TTC549 (cell line): ENCODE results near the gene KIF4A.

Experiments
- FAIRE-seq: peaks from 2 replicates; lab custom pipeline; 2012; peaks lifted over from hg19 to GRCh38; lab: Jason Lieb, UNC

Gene KIF4A

DNA sequence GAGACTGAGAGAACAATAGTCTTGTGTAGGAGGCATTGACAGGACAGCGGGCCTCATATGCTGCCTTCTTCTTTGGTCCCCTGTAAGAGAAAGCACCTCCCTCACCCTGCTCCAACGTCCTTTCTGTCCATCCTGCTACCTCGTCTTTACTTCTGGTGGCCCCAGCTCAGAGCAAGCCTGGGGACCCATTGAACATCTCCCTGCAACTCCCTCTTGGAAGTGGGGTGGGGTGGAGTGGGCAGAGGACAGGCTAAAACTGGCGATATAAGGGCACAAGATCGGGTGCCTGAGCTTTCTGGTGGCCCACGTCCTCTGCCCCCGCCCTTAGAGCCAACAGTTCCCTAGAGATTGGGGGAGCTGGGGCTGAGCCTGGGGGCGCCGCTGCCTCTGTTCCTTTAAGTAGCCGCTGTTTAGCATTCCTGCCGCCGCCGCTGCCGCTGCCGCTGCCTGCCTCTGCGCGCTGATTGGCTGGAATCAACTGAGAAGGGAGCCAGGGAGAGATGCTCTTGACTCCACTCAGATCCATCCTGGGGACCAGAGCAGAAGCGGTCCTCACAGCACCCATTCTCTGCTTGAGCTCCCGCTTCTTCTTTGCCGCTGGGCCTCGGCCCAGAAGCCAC, 154.5 kb downstream of the KIF4A start, which contains the start of gene DLG3:
TSS of gene DLG3 (plus strand) at position 510 of the 620 bp plus-strand sequence. CDS start 367 bp downstream, outside the sequence.
- FAIRE-seq = no peak

GRCh38 chrX:70444946-70445656, 155.2 kb downstream of the KIF4A start:
- no peak for FAIRE-seq

DNA sequence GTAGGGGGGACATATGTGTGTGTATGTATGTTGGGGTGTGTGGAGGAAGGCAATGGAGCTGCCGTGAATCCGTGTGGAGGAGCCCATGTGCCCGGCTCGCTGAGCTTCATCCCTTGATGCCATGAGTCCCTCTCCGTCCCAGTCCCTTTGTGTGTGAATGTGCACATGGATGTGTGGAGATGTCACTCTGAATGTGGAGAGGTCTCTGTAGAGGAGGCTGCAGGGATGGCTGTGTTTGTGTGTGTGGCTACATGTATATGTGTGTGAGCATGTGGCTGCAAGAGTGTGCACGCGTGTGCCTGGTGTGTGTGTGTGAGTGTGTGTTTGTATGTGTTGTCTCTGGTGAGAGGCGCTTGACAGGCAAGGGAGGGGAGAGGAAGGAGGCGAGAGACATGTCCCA, 156.0 kb downstream of the KIF4A start:
- FAIRE-seq = no peak

DNA sequence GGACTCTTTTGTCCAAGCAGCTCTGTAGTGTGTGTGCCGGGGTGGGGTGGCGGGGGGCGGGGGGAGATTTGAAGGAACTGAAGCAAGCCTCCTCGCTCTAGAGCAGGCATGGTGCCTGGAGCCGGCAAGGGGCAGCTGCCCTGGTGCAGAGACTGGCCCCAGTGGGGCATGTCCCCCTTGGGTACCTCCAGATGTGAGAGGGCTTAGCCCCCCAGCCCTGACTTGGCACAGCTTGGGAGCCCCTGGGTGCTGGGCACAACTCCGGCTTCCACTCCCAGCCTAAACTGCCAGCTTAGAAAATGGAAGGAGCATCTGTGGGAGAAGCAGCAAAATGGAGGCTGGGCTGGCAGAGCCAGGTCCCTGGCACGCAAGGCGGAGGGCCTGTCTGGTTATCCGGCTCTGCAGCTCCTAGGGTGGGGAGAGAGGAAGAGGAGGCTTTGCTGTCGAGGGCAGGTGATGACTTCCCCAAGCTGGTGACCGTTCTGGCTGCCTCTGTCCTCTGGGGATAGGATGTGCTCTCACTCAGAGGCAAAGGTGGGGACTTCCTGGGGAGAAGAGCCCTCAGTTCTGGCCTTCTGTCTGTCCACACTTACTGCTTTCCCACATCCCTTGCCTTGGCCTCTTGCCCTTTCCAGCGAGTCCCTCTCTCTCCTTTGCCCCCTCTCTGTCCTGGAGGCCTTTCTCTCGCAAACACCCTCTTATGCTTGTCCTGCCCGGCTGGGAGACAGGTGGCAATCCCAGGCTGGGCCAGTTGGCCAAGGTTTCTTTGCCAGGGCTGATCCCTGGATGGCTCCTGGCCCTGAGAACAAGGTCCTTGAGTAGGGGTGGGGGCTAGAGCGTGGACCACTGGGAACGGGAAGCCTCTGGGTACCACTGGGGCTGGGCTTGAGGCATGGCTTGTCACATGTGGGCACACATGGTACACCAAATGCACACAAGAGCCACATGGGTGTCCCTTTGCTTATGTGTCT, 156.8 kb downstream of the KIF4A start:
- no peak for FAIRE-seq

- no peak for FAIRE-seq
These were observed 159.6 kb downstream of the KIF4A start for GRCh38 chrX:70449457-70449966.

DNA sequence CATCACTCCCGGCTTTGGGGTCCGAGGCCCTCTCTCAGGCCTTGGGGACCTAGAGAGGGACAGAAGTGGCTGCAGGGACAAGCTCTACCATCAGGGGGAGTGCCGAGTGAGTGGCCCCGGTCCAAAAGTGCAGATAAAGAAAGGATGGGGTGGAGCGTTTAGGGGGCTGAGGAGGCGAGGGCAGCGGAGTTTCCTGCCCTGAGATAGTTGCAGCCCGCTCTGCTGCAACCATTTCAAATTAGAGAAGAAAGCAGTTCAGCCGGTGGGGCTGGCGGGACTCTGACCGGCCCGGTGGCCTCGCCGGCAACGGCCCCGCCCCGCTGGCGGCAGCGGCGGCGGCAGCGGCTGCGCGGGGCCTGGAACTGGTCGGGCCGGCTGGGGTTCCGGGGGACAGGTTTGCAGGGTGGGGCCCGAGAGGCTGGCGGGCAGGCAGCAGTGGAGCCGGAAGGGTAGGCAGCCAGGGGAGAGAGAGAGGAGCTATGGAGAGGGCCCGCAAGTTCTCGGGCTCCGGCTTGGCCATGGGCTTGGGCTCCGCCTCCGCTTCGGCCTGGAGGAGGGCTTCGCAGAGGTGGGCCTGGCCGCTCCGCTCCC, 162.3 kb downstream of the KIF4A start:
- FAIRE-seq = no peak

DNA sequence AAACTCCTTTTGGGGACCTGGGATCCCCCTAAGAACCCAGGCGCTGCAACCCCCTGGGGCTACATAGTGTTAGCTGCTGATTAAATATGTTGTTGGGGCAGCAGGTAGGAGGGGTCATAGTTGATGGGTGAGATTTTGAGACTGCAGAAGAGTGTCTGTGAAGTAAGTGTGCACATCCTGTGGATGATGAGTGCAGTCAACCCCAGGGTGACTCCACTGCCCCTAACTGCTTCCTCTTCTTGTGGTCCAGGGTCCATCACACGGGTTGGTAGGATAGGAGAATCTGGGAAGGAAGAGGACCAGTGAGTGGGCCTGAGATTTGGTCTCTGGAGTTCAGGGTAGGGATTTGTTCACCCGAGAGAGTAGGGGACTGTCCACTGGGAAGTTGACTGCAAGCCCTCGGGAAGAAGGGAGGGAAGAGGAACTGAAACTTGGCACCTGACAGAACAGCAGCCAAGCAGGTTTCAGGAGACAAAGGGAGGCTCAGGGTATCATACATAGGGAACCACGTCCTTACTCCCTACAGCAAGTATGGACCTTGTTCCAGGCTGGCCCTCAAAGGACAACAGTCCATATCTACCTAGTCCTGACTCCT, 163.2 kb downstream of the KIF4A start:
- FAIRE-seq = no peak

DNA sequence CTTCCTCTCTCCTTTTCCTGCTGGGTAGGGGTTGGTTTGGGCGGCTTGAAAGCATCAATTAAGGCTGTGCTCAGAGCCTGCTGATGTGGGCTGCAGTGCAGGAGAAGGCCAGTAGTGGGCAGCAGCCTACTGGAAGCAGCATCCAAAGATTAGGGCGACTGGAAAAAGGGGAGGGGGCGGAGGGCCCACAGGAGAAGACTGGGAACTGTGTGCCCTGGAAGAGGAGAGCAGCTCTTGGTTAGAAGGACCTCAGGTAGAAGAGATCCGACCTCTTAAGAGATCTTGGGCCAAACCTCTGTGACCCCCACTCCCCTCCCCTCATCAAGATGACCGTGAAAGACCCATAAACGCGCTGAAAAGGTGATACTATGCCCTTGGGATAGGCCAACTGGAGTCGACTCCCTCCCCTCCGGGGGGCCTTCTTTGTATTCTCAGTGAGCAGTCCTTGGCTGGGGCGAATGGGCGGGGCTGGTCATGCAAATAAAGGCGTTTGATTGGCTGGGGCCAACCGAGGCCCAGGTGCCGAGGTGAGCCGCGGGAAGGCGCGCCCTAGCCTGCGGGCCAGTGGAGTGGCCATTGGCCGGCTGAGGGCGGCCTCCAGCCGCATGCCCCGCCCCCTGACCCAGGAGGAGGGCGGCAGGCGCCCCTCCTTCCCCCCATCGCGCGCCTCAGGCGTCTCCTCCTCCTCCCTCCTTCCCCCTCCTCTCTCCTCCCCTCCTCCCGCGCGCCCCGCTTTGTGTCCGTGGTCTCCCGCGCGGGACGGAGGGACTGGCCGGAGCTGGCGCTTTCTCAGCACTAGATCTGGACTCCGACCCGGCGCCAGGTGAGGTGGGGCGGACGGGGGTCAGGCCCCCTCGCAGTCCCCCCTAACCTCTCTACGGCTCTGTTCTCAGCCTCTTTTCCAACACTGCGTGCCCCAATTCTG, 164.8 kb downstream of the KIF4A start:
- FAIRE-seq = no peak

DNA sequence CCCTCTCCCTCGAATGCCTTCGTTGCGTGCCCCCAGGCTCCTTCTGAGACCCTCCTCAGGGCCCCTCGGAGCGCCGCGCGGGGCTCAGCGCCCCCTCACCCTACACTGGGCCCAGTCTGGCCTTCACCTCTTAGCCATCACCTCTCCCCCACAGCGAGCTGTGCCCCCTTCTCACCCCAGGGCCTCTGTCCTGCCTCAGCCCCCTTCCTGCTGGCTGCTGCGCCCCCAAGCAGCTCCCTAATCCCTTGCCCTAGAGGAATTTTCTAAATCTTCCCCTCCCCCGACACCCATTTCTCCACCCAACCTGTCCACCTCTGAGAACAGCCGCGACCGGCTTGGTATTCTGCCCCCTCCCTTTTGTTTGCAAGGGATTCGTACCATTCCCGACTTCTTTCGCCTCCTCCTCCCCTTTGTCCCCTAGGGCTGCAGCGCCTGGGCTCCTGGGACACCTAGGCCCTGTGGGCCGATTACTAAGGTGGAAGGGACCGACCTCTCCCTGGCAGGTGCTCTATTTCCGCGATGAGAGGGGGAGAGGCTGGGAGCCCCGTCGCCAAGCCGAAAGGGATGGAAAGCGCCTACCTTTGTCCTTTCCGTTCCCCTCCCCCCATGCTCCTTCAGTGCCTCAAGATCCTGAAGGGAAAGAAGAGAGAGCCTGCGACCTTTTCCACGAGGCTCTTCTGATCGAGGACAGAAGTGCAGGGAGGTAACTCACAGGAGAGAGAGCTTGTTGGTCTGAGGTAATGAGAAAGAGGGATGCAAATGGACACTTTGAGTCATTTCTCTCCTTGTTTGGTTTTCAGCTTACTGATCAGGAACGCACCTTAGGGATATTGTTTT, 165.7 kb downstream of the KIF4A start:
- FAIRE-seq = no peak

GRCh38 chrX:70456256-70456655, 166.4 kb downstream of the KIF4A start:
- no peak for FAIRE-seq

GRCh38 chrX:70461026-70461425, 171.1 kb downstream of the KIF4A start:
- FAIRE-seq = no peak

DNA sequence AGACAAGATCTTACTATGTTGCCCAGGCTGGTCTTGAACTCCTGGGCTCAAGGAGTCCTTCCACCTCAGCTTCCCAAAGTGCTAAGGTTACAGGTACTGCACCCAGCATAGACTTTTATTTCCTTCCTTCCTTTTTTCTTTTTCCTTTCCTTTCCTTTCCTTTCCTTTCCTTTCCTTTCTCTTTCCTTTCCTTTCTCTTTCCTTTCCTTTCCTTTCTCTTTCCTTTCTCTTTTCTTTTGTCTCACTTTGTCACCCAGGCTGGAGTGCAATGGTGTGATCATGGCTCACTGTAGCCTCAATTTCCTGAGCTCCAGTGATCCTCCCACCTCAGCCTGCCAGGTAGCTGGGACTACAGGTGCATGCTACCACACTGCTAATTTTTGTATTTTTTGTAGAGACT, 174.1 kb downstream of the KIF4A start:
- FAIRE-seq = no peak

DNA sequence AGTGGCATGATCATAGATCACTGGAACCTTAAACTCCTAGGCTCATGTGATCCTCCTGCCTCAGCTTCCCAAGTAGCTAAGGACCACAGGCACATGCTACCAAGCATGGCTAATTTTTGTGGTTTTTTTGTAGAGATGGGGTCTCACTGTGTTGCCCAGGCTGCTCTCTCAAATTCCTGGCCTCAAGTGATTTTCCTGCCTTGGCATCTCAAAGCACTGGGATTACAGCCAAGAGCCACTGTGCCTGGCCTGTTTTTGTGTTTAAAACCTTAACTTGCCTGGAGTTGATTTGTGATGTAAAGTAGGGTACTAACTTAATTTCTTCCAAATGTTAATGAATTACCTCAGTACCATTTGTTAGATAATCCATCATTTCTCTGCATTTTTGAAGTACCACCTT, 177.1 kb downstream of the KIF4A start:
- FAIRE-seq = no peak

GRCh38 chrX:70468709-70469108, 178.8 kb downstream of the KIF4A start:
- no peak for FAIRE-seq
